Sigmoid colon (tissue), 7 donors: Measurements from ENCODE around the gene SIRPA. TPM values are rescaled to one million over a fixed set of nuclear protein-coding genes. Genes with fewer than 3 reads are reported as not detected.

Experiments used
- DNase-seq: peaks from one replicate; pipeline ENCODE4 v3.0.0-alpha.2; 2019
- H3K27ac ChIP-seq, 4 donors: fragments of 200-600 bp; sonication (generic); one replicate each; pipeline ENCODE4 v1.5.1; 2016 to 2019; ENCODE audit warnings: mild to moderate bottlenecking in 1 of 4
- H3K27me3 ChIP-seq, 3 donors: fragments of 200-600 bp; sonication (generic); one replicate each; pipeline ENCODE4 v1.5.1; 2019; ENCODE audit warnings: mild to moderate bottlenecking in 1 of 3
- H3K36me3 ChIP-seq, 4 donors: fragments of 200-600 bp; sonication (generic); one replicate each; pipeline ENCODE4 v1.5.1; 2016 to 2019
- H3K4me1 ChIP-seq, 4 donors: fragments of 200-600 bp; sonication (generic); one replicate each; pipeline ENCODE4 v1.5.1; 2017 to 2019
- H3K4me3 ChIP-seq, 4 donors: fragments of 200-600 bp; sonication (generic); one replicate each; pipeline ENCODE4 v1.5.1; 2017 to 2019; ENCODE audit warnings: mild to moderate bottlenecking in 2 of 4, moderate library complexity in 1 of 4
- H3K9me3 ChIP-seq, 4 donors: fragments of 200-600 bp in 3 of 4; sonication (generic) in 3 of 4; one replicate each; pipeline versions ENCODE4 v1.5.1 to v1.6.1; 2013 to 2019
- EP300 ChIP-seq, 4 donors: sonication (generic); formaldehyde crosslinking; IDR thresholded peaks; one replicate each; pipeline ENCODE4 v1.6.1; 2017; ENCODE audit warnings: antibody characterized with exemption in 4 of 4
- POLR2A ChIP-seq, 2 donors: fragments of 450-650 bp; IDR thresholded peaks; one replicate each; pipeline ENCODE4 v1.6.1; 2016; ENCODE audit warnings: antibody characterized with exemption in 2 of 2, mild to moderate bottlenecking in 2 of 2, moderate library complexity in 2 of 2
- POLR2AphosphoS5 ChIP-seq, 4 donors: sonication (generic); formaldehyde crosslinking; IDR thresholded peaks; one replicate each; pipeline ENCODE4 v1.6.1; 2017; ENCODE audit warnings: antibody characterized with exemption in 4 of 4
- WGBS, 2 donors: extraction: QIAGEN DNeasy Blood & Tissue Kit; methylation state at CpG; one replicate each; pipeline ENCODE4 v1.1.7; 2013; 5-methylcytosine and 5-hydroxymethylcytosine counted together
- intact Hi-C: fragments of 100-400 bp; cut with DNase I; formaldehyde crosslinking; loops from one replicate; pipeline ENCODE4 v1.15.1; 2023
- polyA plus RNA-seq, 3 donors: library from polyadenylated mRNA; stranded (reverse); fragments of 200-250 nt; gene quantifications; one replicate each; pipeline ENCODE4 v1.2.3, GENCODE V29; 2013
- total RNA-seq, 4 donors: library from RNA; depleted of rRNA; stranded (reverse); fragments of >200 nt; gene quantifications; one replicate each; pipeline ENCODE4 v1.1.0, GENCODE V29; 2016
- TF ChIP-seq, protein P1 (sequence below), 4 experiments: fragments of 450-650 bp in 3 of 4; fragments of 200-600 bp in 1 of 4; IDR thresholded peaks; one replicate each; pipeline ENCODE4 v1.5.1; 2016 to 2019; ENCODE audit warnings: antibody characterized with exemption in 4 of 4, mild to moderate bottlenecking in 3 of 4, moderate library complexity in 2 of 4
- donor health status: healthy with polysubstance abuse.
- donor health status: Bipolar disorder and iron deficiency.
- donor health status: healthy.

The SIRPA gene
- total and polyA plus RNA-seq, 7 donors, result 8.4 to 25.5 (median 16.3) TPM

DNA sequence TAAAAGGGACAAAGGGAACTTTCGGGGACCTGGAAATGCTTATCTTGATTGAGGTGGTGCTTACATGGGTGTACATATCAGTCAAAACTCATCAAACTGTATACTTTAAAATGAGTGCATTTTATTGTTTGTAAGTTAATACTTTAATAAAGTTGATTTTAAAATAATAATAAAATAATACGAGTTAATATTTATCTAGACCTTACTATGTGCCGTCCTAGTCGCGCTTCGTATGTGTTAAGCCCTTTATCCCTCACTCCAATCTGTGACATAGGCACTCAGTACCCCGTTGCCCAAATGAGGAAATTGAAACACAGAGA lies 51.2 kb downstream of the SIRPA start:
- peaks cover 0 to 35% (median 22%) of the 10 kb centered on the region in 4 donors for H3K4me1 ChIP-seq
- peak overlapping the region; percentile 10 to 41 (median 36) for H3K4me3 ChIP-seq
- no peaks in the 10 kb centered on the region for H3K36me3 ChIP-seq
- DNase-seq, result no peak
- H3K27me3 ChIP-seq, result no peaks in the 10 kb centered on the region
- intact Hi-C loops, result loop anchor here (5.0 kb wide), 1 partner anchor 156 kb away; the partner anchor contains the start of gene STK35
- TF ChIP-seq POLR2AphosphoS5 (IDR thresholded peaks at IDR 0.05) (peak in 1 of 4 donors; percentile 35), POLR2A (IDR thresholded peaks at IDR 0.05) (no peak), EP300 (IDR thresholded peaks at IDR 0.05) (peak in 1 of 4 donors; percentile 13)
- 26 to 71% methylated on average over 7 of the region's 7 CpGs for WGBS, 2 donors
- no peaks in the 10 kb centered on the region for H3K9me3 ChIP-seq
- peak overlapping the region in 3 of 4 donors; percentile 55 to 70 (median 63) for H3K27ac ChIP-seq

DNA sequence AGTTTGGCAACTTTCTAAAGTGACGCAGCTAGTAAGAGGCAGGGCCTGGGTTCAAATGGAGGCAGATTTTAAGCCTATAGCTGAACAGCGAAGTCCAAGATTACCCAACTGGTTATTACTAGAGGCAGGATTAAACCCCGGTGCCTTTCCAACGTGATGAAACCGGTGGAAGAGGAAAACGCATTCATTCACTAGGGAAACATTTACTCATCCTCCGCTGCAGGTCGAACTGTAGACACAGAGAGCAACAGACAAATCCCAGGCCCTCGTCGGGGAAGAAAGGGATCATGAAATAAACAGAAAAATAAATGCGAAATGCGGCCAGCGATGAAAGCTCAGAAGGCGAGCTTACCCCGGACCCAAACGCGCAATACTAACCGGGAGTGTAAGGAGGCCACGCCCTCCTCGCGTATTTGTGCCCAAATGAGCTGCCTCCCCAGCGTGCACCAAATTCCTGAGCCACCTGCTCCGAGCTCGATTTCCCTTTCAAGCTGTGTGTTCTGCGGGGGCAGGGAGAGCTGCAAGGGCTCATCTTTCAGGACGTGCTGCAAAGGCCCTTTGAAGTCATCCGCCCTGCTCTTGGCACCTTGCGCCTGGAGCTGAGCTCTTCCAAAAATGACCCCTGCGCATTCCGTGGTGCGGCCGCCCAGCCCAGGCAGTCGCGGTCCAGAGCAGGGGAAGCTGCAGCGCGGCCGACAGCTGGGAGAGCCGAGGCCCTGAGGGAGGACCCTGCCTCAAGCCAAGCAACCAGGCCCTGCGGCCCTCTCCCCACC lies 51.7 kb downstream of the SIRPA start:
- H3K4me3 ChIP-seq, result peak overlapping the region; percentile 10 to 41 (median 36)
- 7 to 20% methylated on average over 39 of the region's 39 CpGs for WGBS, 2 donors
- no peaks in the 10 kb centered on the region for H3K36me3 ChIP-seq
- DNase-seq, result peak; percentile 76
- H3K27me3 ChIP-seq, result no peaks in the 10 kb centered on the region
- peak overlapping the region in 3 of 4 donors; percentile 55 to 70 (median 63) for H3K27ac ChIP-seq
- TF ChIP-seq POLR2A (IDR thresholded peaks at IDR 0.05) (no peak), POLR2AphosphoS5 (IDR thresholded peaks at IDR 0.05) (peak in 3 of 4 donors; percentile 26 to 40 (median 26)), EP300 (IDR thresholded peaks at IDR 0.05) (peak in 1 of 4 donors; percentile 1)
- TF ChIP-seq, protein P1, sequence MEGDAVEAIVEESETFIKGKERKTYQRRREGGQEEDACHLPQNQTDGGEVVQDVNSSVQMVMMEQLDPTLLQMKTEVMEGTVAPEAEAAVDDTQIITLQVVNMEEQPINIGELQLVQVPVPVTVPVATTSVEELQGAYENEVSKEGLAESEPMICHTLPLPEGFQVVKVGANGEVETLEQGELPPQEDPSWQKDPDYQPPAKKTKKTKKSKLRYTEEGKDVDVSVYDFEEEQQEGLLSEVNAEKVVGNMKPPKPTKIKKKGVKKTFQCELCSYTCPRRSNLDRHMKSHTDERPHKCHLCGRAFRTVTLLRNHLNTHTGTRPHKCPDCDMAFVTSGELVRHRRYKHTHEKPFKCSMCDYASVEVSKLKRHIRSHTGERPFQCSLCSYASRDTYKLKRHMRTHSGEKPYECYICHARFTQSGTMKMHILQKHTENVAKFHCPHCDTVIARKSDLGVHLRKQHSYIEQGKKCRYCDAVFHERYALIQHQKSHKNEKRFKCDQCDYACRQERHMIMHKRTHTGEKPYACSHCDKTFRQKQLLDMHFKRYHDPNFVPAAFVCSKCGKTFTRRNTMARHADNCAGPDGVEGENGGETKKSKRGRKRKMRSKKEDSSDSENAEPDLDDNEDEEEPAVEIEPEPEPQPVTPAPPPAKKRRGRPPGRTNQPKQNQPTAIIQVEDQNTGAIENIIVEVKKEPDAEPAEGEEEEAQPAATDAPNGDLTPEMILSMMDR (IDR thresholded peaks at IDR 0.05), result no peak
- intact Hi-C loops, result loop anchor here (5.0 kb wide), 1 partner anchor 155 kb away; the partner anchor contains the start of gene STK35
- H3K9me3 ChIP-seq, result no peaks in the 10 kb centered on the region
- H3K4me1 ChIP-seq, result peaks cover 0 to 29% (median 19%) of the 10 kb centered on the region in 4 donors

DNA sequence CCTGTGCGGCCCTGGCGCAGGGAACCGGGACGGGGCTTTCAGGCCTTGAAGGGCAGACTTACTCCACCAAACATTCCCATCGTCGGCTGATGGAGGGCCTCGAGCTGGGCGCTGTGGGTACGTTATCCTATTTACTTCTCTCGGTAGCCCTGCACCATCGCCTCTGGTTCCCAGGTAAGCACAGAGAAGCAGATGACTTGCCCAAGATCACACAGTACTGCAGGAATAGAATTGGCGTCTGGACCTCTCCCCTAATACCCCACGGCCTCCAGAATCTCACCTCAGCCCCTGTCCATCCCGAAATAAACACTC lies 52.3 kb downstream of the SIRPA start:
- H3K4me1 ChIP-seq, result peaks cover 0 to 27% (median 19%) of the 10 kb centered on the region in 4 donors
- no peaks in the 10 kb centered on the region for H3K27me3 ChIP-seq
- intact Hi-C loops, result loop anchor here (5.0 kb wide), 1 partner anchor 155 kb away; the partner anchor contains the start of gene STK35
- TF ChIP-seq EP300 (IDR thresholded peaks at IDR 0.05) (no peak), POLR2AphosphoS5 (IDR thresholded peaks at IDR 0.05) (no peak)
- peak; percentile 62 for DNase-seq
- 66 to 75% methylated on average over 14 of the region's 14 CpGs for WGBS, 2 donors
- H3K36me3 ChIP-seq, result no peaks in the 10 kb centered on the region
- no peaks in the 10 kb centered on the region for H3K9me3 ChIP-seq
- peak overlapping the region in 3 of 4 donors; percentile 33 to 41 (median 40) for H3K4me3 ChIP-seq
- H3K27ac ChIP-seq, result peak overlapping the region in 3 of 4 donors; percentile 55 to 70 (median 63)

DNA sequence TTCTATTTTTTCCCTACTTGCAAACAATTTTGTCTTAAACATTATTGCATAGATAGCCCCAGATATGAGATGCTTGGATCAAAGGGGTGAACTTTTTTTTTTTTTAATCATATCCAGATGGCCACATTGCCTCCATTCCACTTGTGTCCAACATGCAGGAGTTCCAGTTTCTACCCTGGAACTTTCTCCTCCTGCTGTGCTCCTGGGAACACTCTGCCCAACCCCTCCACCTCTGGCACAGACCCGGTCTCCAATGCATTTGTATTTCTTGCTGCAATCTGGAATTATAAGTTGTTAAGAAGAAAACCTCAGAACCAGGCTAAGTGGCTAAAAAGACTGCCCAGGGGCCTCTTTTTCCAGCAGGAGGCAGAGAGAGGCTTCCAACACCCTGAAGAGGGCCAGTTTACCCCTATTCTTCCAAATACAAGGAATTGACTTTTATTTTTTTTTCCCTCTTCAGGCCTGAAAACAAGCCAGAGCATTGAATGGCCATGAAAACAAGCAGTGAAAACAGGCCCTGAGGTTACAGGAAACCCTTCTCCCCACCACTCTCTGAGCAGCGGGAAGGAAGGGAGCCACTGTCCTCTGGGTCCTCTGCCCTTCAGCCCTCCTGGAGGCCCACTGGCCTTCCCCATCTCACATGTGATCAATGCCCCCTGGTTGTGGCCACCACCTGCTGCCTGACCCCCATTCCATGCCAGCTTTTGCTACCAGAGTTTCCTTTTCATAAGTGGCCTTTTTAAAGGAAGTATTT lies 54.3 kb downstream of the SIRPA start:
- no peaks in the 10 kb centered on the region for H3K27me3 ChIP-seq
- TF ChIP-seq, protein P1 (IDR thresholded peaks at IDR 0.05), result no peak
- TF ChIP-seq POLR2AphosphoS5 (IDR thresholded peaks at IDR 0.05) (no peak), EP300 (IDR thresholded peaks at IDR 0.05) (no peak), POLR2A (IDR thresholded peaks at IDR 0.05) (no peak)
- DNase-seq, result peak; percentile 61
- H3K36me3 ChIP-seq, result no peaks in the 10 kb centered on the region
- H3K4me3 ChIP-seq, result no peak overlapping the region
- peak overlapping the region in 1 of 4 donors; percentile 11 for H3K27ac ChIP-seq
- H3K4me1 ChIP-seq, result peaks cover 0 to 27% (median 19%) of the 10 kb centered on the region in 4 donors
- intact Hi-C loops, result loop anchor here (5.0 kb wide), 1 partner anchor 153 kb away; the partner anchor contains the start of gene STK35
- 82 to 85% methylated on average over 2 of the region's 2 CpGs for WGBS, 2 donors
- H3K9me3 ChIP-seq, result no peaks in the 10 kb centered on the region

DNA sequence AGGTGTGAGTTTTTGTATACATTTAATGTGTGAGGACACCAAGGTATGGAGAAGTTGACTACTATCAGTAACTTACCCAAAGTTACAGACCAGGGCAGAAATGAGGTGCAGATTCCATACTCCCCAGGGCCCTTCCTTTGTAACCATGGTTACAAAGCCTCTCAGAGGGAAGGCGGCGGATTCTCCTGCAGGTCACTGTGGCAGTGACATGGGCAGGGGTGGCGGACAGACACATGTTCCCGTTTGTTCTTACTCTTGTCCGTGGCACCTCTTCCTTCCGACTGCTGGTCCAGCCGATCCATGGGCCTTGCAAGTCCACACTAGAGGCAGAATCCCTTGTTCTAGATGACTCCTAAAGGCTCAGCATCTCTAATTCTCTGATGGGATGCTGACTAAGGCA lies 55.6 kb downstream of the SIRPA start:
- Histone ChIP-seq H3K9me3 (no peaks in the 10 kb centered on the region), H3K27ac (no peak overlapping the region), H3K36me3 (no peaks in the 10 kb centered on the region), H3K4me1 (peaks cover 0 to 24% (median 16%) of the 10 kb centered on the region in 4 donors), H3K27me3 (no peaks in the 10 kb centered on the region), H3K4me3 (no peak overlapping the region)
- intact Hi-C loops, result no loop called here
- TF ChIP-seq, protein P1 (IDR thresholded peaks at IDR 0.05), result no peak
- no peak for TF ChIP-seq EP300 (IDR thresholded peaks at IDR 0.05)
- no peak for TF ChIP-seq POLR2A (IDR thresholded peaks at IDR 0.05)
- TF ChIP-seq POLR2AphosphoS5 (IDR thresholded peaks at IDR 0.05), result no peak
- peak; percentile 36 for DNase-seq
- WGBS, 2 donors, result 89 to 90% methylated on average over 7 of the region's 7 CpGs
